ENCODE measurements around the gene CNTN1.
"Not testable (repeated sequence)": the region's sequence is repeated elsewhere in the genome, so short reads cannot be mapped to it uniquely, and the experiment has no call there.

The CNTN1 gene

GRCh38 chr12:40727774-40728483, 35.7 kb downstream of the CNTN1 start:
- H3K9me3 Mint-ChIP-seq (ENCODE audit: low read depth) = no peaks in the 10 kb centered on the region
- H3K4me3 Mint-ChIP-seq = no peak overlapping the region
- no peak overlapping the region for H3K27ac Mint-ChIP-seq
- no peaks in the 10 kb centered on the region for H3K4me1 Mint-ChIP-seq (ENCODE audit: low read depth)
- no peaks in the 10 kb centered on the region for H3K36me3 Mint-ChIP-seq
- no peaks in the 10 kb centered on the region for H3K27me3 Mint-ChIP-seq

- Mint-ChIP-seq H3K27ac (no peak overlapping the region), H3K36me3 (no peaks in the 10 kb centered on the region), H3K4me3 (no peak overlapping the region), H3K4me1 (ENCODE audit: low read depth) (no peaks in the 10 kb centered on the region), H3K27me3 (no peaks in the 10 kb centered on the region), H3K9me3 (ENCODE audit: low read depth) (no peaks in the 10 kb centered on the region)
These were observed 38.0 kb downstream of the CNTN1 start for GRCh38 chr12:40730281-40730680.

- H3K9me3 Mint-ChIP-seq (ENCODE audit: low read depth) = no peaks in the 10 kb centered on the region
- H3K36me3 Mint-ChIP-seq = no peaks in the 10 kb centered on the region
- no peak overlapping the region for H3K27ac Mint-ChIP-seq
- no peaks in the 10 kb centered on the region for H3K27me3 Mint-ChIP-seq
- no peak overlapping the region for H3K4me3 Mint-ChIP-seq
- no peaks in the 10 kb centered on the region for H3K4me1 Mint-ChIP-seq (ENCODE audit: low read depth)
These were observed 41.6 kb downstream of the CNTN1 start for GRCh38 chr12:40733871-40734270.

GRCh38 chr12:40734276-40734675, 42.0 kb downstream of the CNTN1 start:
- Mint-ChIP-seq H3K27me3 (no peaks in the 10 kb centered on the region), H3K4me3 (no peak overlapping the region), H3K9me3 (ENCODE audit: low read depth) (no peaks in the 10 kb centered on the region), H3K27ac (no peak overlapping the region), H3K4me1 (ENCODE audit: low read depth) (no peaks in the 10 kb centered on the region), H3K36me3 (no peaks in the 10 kb centered on the region)

GRCh38 chr12:40735551-40736230, 43.5 kb downstream of the CNTN1 start:
- Mint-ChIP-seq H3K27me3 (no peaks in the 10 kb centered on the region), H3K9me3 (ENCODE audit: low read depth) (no peaks in the 10 kb centered on the region), H3K4me1 (ENCODE audit: low read depth) (no peaks in the 10 kb centered on the region)

GRCh38 chr12:40737416-40737815, 45.2 kb downstream of the CNTN1 start:
- H3K4me1 Mint-ChIP-seq (ENCODE audit: low read depth); H3K27me3 Mint-ChIP-seq; H3K4me3 Mint-ChIP-seq; H3K36me3 Mint-ChIP-seq; H3K27ac Mint-ChIP-seq; H3K9me3 Mint-ChIP-seq (ENCODE audit: low read depth): not testable (repeated sequence)

More at GRCh38 chr12:40735551-40736230, 43.5 kb downstream of the CNTN1 start:
- H3K36me3 Mint-ChIP-seq = no peaks in the 10 kb centered on the region
- H3K27ac Mint-ChIP-seq = no peak overlapping the region
- no peak overlapping the region for H3K4me3 Mint-ChIP-seq

DNA sequence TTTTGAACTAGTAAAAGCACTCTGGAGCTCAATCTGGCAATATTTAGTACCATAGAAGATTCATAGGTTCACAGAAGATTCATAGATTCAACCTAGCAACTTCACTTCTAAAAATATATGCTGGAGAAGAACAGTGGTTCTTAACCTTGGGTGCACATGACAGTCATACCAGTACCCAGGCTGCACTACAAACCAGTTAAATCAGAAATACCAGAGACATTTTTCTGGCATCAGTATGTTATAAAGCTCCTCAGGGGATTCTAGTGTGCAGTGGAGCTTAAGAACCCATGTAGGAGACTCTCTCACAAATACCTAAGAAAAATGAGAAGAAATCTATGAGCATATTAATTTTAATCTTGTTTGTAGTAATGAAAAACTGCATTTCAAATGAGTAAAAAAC, 46.6 kb downstream of the CNTN1 start:
- Mint-ChIP-seq H3K9me3 (ENCODE audit: low read depth) (peaks cover 4% of the 10 kb centered on the region), H3K4me3 (no peak overlapping the region), H3K27ac (no peak overlapping the region), H3K27me3 (no peaks in the 10 kb centered on the region), H3K4me1 (ENCODE audit: low read depth) (no peaks in the 10 kb centered on the region), H3K36me3 (no peaks in the 10 kb centered on the region)

GRCh38 chr12:40742041-40742440, 49.8 kb downstream of the CNTN1 start:
- H3K27me3 Mint-ChIP-seq = no peaks in the 10 kb centered on the region

DNA sequence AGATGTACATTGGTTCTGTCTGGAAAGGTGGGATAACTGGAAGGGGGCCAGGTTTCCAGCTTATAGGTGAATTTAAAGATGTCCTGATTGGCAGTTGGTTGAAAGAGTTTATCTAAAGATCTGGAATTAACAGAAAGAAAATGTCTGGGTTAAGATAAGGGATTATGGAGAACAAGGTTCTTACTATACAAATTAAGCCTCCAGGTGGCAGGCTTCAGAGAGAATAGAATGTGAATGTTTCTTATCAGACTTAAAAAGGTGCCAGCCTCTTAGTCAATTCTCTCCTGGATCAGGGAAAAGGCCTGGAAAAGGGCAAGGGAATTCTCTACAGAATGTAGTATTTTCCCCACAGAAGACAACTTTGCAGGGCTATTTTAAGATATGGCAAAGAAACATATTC, 53.1 kb downstream of the CNTN1 start:
- no peaks in the 10 kb centered on the region for H3K4me1 Mint-ChIP-seq (ENCODE audit: low read depth)
- H3K4me3 Mint-ChIP-seq = no peak overlapping the region
- no peak overlapping the region for H3K27ac Mint-ChIP-seq
- peaks cover 4% of the 10 kb centered on the region for H3K9me3 Mint-ChIP-seq (ENCODE audit: low read depth)
- H3K27me3 Mint-ChIP-seq = no peaks in the 10 kb centered on the region
- no peaks in the 10 kb centered on the region for H3K36me3 Mint-ChIP-seq

More at GRCh38 chr12:40742041-40742440, 49.8 kb downstream of the CNTN1 start:
- H3K27ac Mint-ChIP-seq = no peak overlapping the region
- no peaks in the 10 kb centered on the region for H3K4me1 Mint-ChIP-seq (ENCODE audit: low read depth)
- peaks cover 4% of the 10 kb centered on the region for H3K9me3 Mint-ChIP-seq (ENCODE audit: low read depth)
- H3K4me3 Mint-ChIP-seq = no peak overlapping the region
- no peaks in the 10 kb centered on the region for H3K36me3 Mint-ChIP-seq

- Mint-ChIP-seq H3K4me1 (ENCODE audit: low read depth) (no peaks in the 10 kb centered on the region), H3K4me3 (no peak overlapping the region), H3K27me3 (no peaks in the 10 kb centered on the region), H3K36me3 (no peaks in the 10 kb centered on the region), H3K27ac (no peak overlapping the region), H3K9me3 (ENCODE audit: low read depth) (no peaks in the 10 kb centered on the region)
These were observed 57.6 kb downstream of the CNTN1 start for GRCh38 chr12:40749863-40750262.

- H3K4me3 Mint-ChIP-seq = no peak overlapping the region
- no peaks in the 10 kb centered on the region for H3K4me1 Mint-ChIP-seq (ENCODE audit: low read depth)
- no peak overlapping the region for H3K27ac Mint-ChIP-seq
- H3K36me3 Mint-ChIP-seq = no peaks in the 10 kb centered on the region
- H3K9me3 Mint-ChIP-seq (ENCODE audit: low read depth) = no peaks in the 10 kb centered on the region
- H3K27me3 Mint-ChIP-seq = no peaks in the 10 kb centered on the region
These were observed 59.8 kb downstream of the CNTN1 start for GRCh38 chr12:40752011-40752410.

- Mint-ChIP-seq H3K27ac (no peak overlapping the region), H3K27me3 (no peaks in the 10 kb centered on the region), H3K9me3 (ENCODE audit: low read depth) (no peaks in the 10 kb centered on the region), H3K4me3 (no peak overlapping the region), H3K4me1 (ENCODE audit: low read depth) (no peaks in the 10 kb centered on the region), H3K36me3 (no peaks in the 10 kb centered on the region)
These were observed 68.6 kb downstream of the CNTN1 start for GRCh38 chr12:40760821-40761220.

GRCh38 chr12:40762072-40762471, 69.8 kb downstream of the CNTN1 start:
- Mint-ChIP-seq H3K4me3 (no peak overlapping the region), H3K36me3 (no peaks in the 10 kb centered on the region), H3K27me3 (no peaks in the 10 kb centered on the region), H3K4me1 (ENCODE audit: low read depth) (no peaks in the 10 kb centered on the region), H3K9me3 (ENCODE audit: low read depth) (no peaks in the 10 kb centered on the region), H3K27ac (no peak overlapping the region)

DNA sequence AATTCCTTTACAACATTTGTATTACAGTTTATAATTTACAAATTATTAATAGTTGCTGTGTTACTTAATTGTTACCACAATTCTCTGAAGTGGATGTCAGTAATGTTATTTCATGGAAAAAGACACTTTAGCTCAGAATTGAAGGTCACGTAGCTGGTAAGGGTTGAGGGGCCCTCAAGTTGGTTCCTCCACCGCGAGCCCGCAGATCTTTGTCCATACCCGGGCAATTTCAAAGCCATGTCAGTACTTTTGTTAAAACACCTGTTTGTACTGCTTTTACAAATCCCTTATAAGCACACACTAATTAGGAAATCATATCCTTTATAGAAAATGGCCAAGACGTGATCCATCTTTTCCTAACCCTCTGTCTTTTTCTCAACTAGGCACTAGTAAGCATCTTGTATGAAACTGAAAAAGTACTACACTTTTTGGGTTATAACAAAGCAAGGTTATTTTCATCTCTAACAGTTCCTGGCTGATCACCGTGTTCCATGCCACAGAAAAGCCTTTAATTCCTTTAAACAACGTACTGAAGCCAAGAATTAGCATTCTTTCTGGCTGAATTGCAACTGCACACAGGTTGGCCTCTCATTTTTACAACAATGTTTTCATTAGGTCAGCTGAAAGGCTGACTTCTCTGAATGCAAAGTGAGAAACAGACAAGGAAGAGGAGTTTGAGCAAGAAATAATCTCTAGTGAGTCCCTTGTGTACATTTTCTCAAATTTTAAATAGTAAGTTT, 76.1 kb downstream of the CNTN1 start:
- Mint-ChIP-seq H3K4me1 (ENCODE audit: low read depth) (no peaks in the 10 kb centered on the region), H3K9me3 (ENCODE audit: low read depth) (no peaks in the 10 kb centered on the region)

GRCh38 chr12:40769846-40770245, 77.6 kb downstream of the CNTN1 start:
- H3K4me3 Mint-ChIP-seq = no peak overlapping the region
- H3K36me3 Mint-ChIP-seq = no peaks in the 10 kb centered on the region
- H3K27ac Mint-ChIP-seq = no peak overlapping the region
- H3K9me3 Mint-ChIP-seq (ENCODE audit: low read depth) = no peaks in the 10 kb centered on the region
- no peaks in the 10 kb centered on the region for H3K4me1 Mint-ChIP-seq (ENCODE audit: low read depth)
- H3K27me3 Mint-ChIP-seq = no peaks in the 10 kb centered on the region

More for the DNA sequence above, 76.1 kb downstream of the CNTN1 start:
- Mint-ChIP-seq H3K4me3 (no peak overlapping the region), H3K36me3 (no peaks in the 10 kb centered on the region), H3K27me3 (no peaks in the 10 kb centered on the region), H3K27ac (no peak overlapping the region)
